NOMO-1 (cell line): Measurements from ENCODE around the gene TASP1.
A peak's percentile ranks its signal among the peaks of the same experiment; 100 is the strongest.
"Not testable (repeated sequence)": the region's sequence is repeated elsewhere in the genome, so short reads cannot be mapped to it uniquely, and the experiment has no call there.

Source experiments
- DNase-seq, 2 experiments: peaks; one replicate each; lab custom pipeline; 2025; ENCODE audit not compliant: unreplicated experiment in 2 of 2; lab: John Stamatoyannopoulos, UW

The TASP1 gene

DNA sequence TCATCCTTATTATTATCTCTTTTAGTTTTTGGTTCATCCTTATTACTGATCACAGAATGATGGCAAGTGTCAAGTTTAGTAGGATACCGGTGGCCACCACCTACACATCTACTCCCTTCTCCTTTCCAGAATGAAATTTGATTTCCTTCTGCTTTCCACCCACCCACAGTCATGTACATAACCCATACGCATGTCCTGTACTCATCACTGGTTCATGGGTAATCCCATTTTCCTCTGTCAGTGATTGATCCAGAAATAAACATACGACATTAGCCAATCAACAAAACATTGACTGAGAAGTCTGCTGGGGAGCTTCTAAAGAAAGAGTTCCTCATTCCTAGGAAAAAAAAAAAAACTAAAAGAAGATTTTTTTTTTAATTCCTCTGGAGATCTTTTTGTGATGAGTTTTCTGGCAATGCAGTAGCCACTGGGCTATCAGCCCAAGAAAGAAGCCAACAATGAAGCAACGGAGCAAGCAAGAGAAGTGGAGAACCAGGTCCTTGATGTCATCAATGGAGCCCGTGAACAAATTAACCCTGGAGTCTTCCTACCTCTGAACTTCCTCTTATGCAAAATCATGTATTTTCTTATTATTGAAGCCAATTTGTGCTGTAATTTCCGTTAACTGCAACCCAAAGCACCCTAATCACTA lies 127.8 kb downstream of the TASP1 start:
- no peak for DNase-seq

DNA sequence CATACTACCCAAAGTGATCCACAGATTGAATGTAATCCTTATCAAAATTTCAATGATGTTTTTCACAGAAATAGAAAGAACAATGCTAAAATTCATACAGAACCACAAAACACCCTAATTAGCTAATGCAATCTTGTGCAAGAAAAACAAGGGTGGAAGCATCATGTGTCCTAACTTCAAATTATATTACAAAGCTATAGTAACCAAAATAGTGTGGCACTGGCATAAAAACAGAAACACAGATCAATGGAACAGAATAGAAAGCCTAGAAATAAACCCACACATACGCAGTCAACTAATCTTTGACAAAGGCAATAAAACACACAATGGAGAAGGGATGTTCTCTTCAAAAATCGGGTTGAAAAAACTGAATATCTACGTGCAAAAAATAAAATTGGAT lies 131.1 kb downstream of the TASP1 start:
- no peak for DNase-seq

- DNase-seq = no peak
Observed at GRCh38 chr20:13501500-13501899, 137.2 kb downstream of the TASP1 start.

GRCh38 chr20:13494019-13494418 lies 144.7 kb downstream of the TASP1 start:
- DNase-seq = no peak

DNA sequence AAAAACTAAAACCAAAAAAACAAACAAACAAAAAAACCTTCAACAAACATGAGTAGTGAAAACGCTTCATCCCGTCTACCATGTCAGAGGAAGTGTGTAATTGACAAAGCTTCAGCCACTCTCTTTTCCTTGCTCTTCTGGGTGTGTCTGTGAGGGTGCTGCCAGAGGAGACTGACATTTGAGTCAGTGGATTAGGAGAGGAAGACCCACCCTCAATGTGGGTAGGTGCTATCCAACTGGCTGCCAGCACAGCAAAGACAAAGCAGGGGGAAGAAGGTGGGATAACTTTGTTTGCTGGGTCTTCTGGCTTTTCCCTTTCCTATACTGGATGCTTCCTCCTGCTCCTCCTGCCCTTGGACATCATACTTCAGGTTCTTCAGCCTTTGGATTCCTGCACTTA lies 145.6 kb downstream of the TASP1 start:
- no peak for DNase-seq

DNA sequence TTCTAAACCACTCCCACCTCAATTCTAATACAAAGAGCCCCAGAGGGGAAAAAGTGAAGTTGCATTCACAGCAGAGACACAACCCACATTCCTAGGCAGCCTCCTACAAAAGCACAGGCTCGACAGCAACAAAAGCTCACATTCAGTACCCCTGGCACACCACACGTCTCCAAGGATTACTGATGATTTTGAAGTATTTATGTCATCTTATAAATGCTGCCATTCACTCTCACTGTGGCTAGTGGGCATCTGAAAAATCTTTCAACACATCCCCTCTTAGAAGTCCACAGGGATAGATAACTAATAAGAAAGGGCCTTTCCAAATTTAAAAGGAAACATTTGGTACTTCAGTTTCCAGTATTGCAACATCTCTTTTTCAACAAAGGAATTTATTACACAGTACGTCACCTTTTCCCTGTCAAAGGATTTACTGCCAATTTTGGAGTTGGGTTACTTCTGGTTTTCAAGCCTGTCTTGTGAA lies 146.7 kb downstream of the TASP1 start:
- peak; percentile 1 to 48 for DNase-seq

GRCh38 chr20:13487202-13487601 lies 151.5 kb downstream of the TASP1 start:
- no peak for DNase-seq

DNA sequence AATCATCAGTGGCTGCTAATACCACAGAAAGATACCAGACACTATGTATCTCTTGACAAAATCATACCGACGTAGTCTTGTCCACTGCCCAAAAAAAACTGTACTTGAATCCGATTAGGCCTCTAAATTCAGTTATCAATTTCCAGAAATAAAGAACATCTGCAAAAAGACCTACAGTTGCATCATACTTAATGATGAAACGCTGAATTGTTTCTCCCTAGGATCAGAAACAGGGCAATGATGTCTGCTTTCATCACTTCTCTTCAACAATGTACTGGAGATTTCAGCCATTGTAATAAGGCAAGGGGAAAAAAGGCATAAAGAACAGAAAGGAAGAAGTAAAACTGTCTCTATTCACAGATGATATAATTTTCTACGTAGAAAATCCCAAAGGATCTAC lies 152.0 kb downstream of the TASP1 start:
- no peak for DNase-seq

DNA sequence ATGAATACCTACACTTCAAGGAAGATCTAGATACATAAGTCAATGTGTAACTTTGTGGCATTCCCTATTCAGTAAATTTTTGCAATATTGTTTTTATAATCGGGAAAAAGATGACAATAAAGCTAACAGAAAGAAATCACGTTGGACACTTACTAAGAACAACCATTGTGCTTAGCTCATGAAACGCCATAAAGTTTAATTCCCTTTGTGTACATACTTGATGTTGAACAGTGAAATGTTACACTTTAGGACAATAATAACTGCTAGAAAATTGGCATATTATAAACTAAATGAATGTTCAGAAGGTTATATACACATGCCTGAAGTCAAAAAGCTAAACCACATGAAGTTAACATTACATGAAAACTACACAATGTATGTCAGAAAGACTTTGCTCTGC lies 153.2 kb downstream of the TASP1 start:
- DNase-seq = no peak

GRCh38 chr20:13485019-13485418 lies 153.7 kb downstream of the TASP1 start:
- DNase-seq = not testable (repeated sequence)

DNA sequence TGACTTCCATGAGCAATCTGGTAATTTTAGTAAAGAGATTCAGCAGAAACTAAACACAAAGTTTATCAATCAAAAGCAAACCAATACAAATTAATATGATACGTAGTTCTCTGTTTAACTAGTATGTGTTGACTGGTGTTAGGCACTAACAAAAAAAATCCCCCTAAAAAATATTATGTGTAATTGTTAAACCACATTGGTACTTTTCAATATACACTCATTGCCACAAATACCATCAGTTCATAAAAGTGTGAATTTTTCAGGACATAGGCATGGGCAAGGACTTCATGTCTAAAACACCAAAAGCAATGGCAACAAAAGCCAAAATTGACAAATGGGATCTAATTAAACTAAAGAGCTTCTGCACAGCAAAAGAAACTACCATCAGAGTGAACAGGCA lies 155.3 kb downstream of the TASP1 start:
- not testable (repeated sequence) for DNase-seq

- no peak for DNase-seq
Observed at GRCh38 chr20:13478366-13478765, 160.4 kb downstream of the TASP1 start.

DNA sequence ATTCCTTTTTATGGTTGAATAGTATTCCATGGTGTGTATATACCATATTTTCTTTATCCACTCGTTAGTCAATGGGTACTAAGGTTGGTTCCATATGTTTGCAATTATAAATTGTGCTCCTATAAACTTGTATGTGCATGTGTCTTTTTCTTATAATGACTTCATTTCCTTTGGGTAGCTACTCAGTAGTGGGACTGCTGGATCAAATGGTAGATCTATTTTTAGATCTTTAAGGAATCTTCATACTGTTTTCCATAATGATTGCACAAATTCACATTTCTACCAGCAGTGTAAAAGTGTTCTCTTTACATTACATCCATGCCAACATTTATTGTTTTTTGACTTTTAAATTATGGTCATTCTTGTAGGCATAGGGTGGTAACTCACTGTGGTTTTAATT lies 164.3 kb downstream of the TASP1 start:
- no peak for DNase-seq

- no peak for DNase-seq
Observed at GRCh38 chr20:13469262-13469661, 169.5 kb downstream of the TASP1 start.

DNA sequence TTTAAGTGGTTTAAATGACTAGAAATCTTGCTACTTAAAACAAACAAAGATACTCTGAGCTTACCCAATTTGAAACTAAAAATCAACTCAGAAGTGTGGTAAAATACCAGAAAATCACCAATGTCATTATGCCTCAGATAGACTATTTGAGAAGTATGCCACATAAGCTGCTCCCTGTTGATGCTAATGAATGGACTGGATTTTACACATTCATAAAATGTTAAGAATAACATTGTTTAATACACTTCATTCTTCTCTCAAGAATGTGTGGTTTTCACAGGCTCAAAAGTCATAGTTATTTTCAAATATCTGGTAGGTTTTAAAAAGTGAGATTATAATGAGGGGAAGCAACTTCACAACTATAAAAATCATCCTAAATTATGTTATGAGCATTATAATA lies 170.6 kb downstream of the TASP1 start:
- no peak for DNase-seq

- DNase-seq = no peak
Observed at GRCh38 chr20:13464702-13465101, 174.0 kb downstream of the TASP1 start.

DNA sequence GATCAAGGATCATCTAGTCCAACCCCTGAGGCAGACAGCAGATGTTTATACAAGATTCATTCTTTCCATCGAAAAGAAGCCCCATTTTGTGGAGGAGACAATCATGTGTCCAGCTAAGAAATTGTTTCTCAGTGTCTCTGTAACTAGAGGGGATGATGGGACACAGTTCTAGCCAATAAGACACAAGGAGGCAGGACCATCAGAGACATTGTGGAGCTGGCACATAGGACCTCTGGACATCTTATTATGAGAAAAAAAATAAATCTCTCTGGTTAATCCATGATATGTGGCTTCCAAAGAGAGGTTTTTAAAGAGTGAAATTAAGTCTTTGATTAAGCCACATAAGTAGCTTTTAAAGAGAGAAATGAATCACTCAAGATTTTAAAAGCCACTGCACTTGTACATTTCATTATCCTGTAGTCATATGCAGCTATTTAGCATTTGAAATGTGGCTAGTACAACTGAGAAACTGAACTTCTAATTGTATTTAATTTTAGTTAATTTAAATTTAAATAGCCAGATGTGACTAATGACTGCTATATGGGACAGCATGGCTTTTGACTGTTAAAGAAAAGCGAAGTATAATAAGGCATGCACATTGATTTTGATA lies 176.8 kb downstream of the TASP1 start:
- DNase-seq = no peak

GRCh38 chr20:13458860-13459451 lies 179.8 kb downstream of the TASP1 start:
- peak; percentile 5 to 10 for DNase-seq

DNA sequence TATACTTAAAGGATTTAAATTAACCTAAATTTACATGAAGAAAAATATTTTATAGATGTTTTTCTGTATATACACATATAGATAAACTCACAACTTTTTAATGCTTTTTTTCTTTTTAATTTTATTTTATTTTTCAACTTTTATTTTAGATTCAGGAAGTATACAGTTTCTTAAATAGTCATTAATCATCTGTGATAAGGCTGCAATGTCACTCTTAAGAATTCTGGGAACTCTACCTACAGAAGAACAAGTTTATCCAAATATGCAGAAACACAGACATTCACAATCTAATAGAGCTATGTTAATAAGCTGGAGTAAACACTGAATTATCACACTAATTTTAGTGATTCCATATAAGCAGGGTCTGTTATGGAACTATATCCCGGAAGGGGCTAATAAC lies 181.2 kb downstream of the TASP1 start:
- no peak for DNase-seq

- no peak for DNase-seq
Observed at GRCh38 chr20:13455713-13456112, 183.0 kb downstream of the TASP1 start.

GRCh38 chr20:13453367-13453766 lies 185.4 kb downstream of the TASP1 start:
- no peak for DNase-seq

DNA sequence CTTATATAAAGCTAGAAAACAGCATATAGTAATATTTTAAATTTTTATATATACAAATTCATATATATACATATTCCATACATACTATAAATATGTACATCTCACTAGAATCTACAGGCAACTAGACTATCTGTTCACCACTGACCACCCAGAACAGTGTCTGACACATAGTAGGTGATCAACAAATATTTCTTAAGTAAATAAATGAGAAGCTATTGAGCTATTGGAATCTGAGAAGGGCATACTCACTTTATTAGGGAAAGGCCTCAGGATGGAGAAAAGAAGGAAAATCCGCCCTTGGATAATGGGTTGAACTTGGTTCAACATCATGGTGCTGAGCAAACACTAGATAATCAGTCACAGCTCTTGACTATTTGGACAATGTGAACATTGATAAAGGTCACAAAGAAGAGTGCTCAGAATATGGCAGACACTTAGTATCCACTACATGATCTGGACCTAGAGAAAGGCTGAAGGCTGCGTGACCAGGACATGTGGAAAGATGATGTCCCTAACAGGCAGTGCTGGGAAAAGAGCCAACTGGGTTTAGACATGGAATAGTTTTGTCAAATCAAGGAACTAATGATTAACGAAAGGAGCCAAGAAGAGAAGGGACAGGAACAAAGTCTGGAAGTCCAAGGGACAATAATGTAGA lies 186.1 kb downstream of the TASP1 start:
- DNase-seq = no peak
